OCI-LY3 (cell line): ENCODE measurements around the gene DOK7.

ENCODE experiments used
- EZH2phosphoT487 ChIP-seq: fragments of 200-600 bp; shearing (Covaris generic); IDR thresholded peaks from 2 replicates; pipeline ENCODE4 v1.6.1; 2018; ENCODE audit warnings: antibody characterized with exemption, mixed run types, low read depth
- TF ChIP-seq, protein P1 (sequence below): fragments of 200-600, 300-600 bp; sonication (generic); IDR thresholded peaks from 2 replicates; pipeline ENCODE4 v1.5.1; 2014; ENCODE audit warnings: antibody characterized with exemption, low read length, low read depth

DNA sequence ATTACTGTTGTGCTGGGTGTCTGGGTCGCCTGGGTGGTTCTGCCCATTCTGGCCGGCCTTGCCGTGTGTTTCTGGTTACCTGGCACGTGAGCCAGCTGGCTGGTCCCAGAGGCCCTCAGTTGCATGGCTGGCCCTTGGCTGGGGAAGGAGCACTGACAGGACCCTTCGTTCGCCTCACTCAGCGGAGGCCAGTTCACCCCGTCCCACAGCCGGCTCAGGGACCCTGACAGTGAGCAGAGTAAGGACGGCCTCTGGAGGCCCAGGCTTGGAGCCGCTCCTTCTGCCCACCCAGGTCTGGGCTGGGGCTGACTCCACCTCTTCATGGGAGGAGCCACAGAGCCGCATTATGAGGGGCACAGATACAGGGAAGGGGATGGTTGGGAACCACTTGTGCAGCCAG lies 41.6 kb upstream of the DOK7 start:
- TF ChIP-seq, protein P1, sequence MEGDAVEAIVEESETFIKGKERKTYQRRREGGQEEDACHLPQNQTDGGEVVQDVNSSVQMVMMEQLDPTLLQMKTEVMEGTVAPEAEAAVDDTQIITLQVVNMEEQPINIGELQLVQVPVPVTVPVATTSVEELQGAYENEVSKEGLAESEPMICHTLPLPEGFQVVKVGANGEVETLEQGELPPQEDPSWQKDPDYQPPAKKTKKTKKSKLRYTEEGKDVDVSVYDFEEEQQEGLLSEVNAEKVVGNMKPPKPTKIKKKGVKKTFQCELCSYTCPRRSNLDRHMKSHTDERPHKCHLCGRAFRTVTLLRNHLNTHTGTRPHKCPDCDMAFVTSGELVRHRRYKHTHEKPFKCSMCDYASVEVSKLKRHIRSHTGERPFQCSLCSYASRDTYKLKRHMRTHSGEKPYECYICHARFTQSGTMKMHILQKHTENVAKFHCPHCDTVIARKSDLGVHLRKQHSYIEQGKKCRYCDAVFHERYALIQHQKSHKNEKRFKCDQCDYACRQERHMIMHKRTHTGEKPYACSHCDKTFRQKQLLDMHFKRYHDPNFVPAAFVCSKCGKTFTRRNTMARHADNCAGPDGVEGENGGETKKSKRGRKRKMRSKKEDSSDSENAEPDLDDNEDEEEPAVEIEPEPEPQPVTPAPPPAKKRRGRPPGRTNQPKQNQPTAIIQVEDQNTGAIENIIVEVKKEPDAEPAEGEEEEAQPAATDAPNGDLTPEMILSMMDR = no peak
- TF ChIP-seq EZH2phosphoT487 = no peak
